Nephron (organoid): ENCODE results near the gene SLC22A31.

Experiments used
- H3K27ac Mint-ChIP-seq, 3 experiments: 2 replicates each; pipeline ENCODE4 v1.8.0; 2020; ENCODE audit warnings: mixed read lengths in 3 of 3, mild to moderate bottlenecking in 2 of 3, moderate library complexity in 1 of 3
- H3K27me3 Mint-ChIP-seq: 2 replicates; pipeline ENCODE4 v1.8.0; 2021; ENCODE audit warnings: low read depth, mild to moderate bottlenecking, moderate library complexity, mixed read lengths
- H3K36me3 Mint-ChIP-seq: 2 replicates; pipeline ENCODE4 v1.8.0; 2020; ENCODE audit warnings: low read depth, mixed read lengths
- H3K4me1 Mint-ChIP-seq: 2 replicates; pipeline ENCODE4 v1.8.0; 2020; ENCODE audit warnings: mixed read lengths
- H3K4me3 Mint-ChIP-seq, 3 experiments: 2 replicates each; pipeline ENCODE4 v1.8.0; 2020; ENCODE audit warnings: mild to moderate bottlenecking in 3 of 3, mixed read lengths in 3 of 3, moderate library complexity in 2 of 3
- H3K9me3 Mint-ChIP-seq: 2 replicates; pipeline ENCODE4 v1.8.0; 2020; ENCODE audit warnings: mixed read lengths
- TF ChIP-seq, protein P1 (sequence below), 3 experiments: fragments of 200-600 bp; sonication (generic); IDR thresholded peaks; one replicate each; pipeline ENCODE4 v1.5.0; 2021; ENCODE audit warnings: antibody characterized with exemption in 3 of 3; ENCODE audit not compliant: unreplicated experiment in 3 of 3

Gene SLC22A31

DNA sequence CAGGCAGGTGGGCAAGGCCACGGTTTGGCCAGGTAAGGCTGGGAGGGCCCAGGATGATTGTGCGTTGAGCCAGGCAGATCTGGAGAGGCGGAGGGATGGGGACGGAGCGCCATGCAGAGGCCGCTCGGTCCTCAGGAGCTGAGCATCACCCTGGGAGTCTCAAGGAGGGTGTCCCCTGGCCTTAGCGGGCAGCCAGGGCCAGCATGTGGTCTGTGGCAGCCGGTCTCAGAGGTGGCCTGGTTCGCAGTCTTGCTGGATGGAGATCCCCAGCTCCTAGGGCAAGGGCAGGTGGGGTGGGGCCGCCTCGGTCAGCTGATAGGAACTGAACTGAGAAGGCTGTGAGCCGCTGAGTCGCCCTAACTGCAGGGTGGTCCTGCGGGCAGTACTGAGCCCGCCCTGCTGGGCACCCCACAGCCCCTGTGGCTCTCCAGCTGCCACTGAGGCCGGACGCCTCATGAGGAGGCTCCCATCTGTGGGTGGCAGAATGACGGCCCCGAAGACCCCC, 40.4 kb downstream of the SLC22A31 start:
- H3K4me1 Mint-ChIP-seq = peaks cover 14% of the 10 kb centered on the region
- H3K27ac Mint-ChIP-seq = no peak overlapping the region
- no peaks in the 10 kb centered on the region for H3K36me3 Mint-ChIP-seq
- no peaks in the 10 kb centered on the region for H3K9me3 Mint-ChIP-seq
- peaks cover 10% of the 10 kb centered on the region for H3K27me3 Mint-ChIP-seq
- TF ChIP-seq, protein P1, sequence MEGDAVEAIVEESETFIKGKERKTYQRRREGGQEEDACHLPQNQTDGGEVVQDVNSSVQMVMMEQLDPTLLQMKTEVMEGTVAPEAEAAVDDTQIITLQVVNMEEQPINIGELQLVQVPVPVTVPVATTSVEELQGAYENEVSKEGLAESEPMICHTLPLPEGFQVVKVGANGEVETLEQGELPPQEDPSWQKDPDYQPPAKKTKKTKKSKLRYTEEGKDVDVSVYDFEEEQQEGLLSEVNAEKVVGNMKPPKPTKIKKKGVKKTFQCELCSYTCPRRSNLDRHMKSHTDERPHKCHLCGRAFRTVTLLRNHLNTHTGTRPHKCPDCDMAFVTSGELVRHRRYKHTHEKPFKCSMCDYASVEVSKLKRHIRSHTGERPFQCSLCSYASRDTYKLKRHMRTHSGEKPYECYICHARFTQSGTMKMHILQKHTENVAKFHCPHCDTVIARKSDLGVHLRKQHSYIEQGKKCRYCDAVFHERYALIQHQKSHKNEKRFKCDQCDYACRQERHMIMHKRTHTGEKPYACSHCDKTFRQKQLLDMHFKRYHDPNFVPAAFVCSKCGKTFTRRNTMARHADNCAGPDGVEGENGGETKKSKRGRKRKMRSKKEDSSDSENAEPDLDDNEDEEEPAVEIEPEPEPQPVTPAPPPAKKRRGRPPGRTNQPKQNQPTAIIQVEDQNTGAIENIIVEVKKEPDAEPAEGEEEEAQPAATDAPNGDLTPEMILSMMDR (IDR thresholded peaks at IDR 0.05; ENCODE audit: unreplicated experiment in 3 of 3) = no peak
- H3K4me3 Mint-ChIP-seq = no peak overlapping the region

DNA sequence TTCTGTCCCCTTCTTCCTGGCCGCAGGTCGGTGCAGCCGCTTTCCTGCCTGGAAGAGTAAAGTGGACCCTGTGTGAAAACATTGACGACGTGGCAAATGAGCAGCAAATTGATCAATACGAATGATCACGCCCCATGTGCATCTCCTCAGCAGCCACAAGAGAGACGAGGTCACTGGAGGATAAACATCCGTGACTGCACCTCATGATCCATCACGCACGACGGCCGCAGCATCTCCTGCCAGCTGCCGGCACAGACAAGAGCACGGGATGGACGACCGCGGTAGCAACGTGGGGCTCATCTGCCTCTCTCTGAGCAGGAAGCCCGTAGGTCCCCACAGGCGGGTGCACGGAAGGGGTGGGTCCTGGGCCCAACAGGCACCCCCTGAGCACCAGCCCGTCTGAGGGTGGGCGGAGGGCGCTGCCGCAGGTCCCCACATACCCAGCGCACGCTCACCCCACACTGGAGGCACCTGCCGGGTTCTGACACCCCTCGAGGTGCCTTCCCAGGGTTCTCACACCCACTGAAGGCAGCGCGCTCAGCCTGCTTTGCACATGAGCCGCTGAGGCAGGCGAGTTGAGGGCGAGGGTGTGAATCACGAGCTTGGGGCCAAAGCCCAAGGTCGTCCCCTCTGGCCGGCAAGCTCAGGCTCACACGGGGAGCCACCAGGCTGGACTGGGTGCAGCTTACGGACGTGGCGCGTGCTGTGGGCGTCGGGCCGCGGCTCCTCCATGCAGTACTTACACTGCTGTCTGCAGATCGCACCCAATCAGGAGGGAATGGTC, 41.1 kb downstream of the SLC22A31 start:
- Mint-ChIP-seq H3K27ac (no peak overlapping the region), H3K27me3 (peaks cover 10% of the 10 kb centered on the region), H3K36me3 (no peaks in the 10 kb centered on the region), H3K4me1 (peaks cover 10% of the 10 kb centered on the region), H3K4me3 (no peak overlapping the region), H3K9me3 (no peaks in the 10 kb centered on the region)
- TF ChIP-seq, protein P1 (IDR thresholded peaks at IDR 0.05; ENCODE audit: unreplicated experiment in 3 of 3) = no peak

DNA sequence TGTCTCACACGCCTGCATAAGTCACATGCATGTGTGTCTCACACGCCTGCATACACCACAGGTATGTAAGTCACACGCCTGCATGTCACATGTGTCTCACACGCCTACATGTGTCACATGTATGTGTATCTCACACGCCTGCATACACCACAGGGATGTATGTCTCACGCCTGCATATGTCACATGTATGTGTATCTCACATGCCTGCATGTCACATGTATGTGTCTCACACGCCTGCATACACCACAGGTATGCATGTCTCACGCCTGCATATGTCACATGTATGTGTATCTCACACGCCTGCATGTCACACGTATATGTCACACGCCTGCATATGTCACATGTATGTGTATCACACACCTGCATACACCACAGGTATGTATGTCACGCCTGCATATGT, 42.6 kb downstream of the SLC22A31 start:
- Mint-ChIP-seq H3K4me3 (no peak overlapping the region), H3K4me1 (peaks cover 8% of the 10 kb centered on the region), H3K36me3 (peaks cover under 1% of the 10 kb centered on the region), H3K27ac (no peak overlapping the region), H3K9me3 (no peaks in the 10 kb centered on the region), H3K27me3 (peaks cover 10% of the 10 kb centered on the region)
- TF ChIP-seq, protein P1 (IDR thresholded peaks at IDR 0.05; ENCODE audit: unreplicated experiment in 3 of 3) = no peak

DNA sequence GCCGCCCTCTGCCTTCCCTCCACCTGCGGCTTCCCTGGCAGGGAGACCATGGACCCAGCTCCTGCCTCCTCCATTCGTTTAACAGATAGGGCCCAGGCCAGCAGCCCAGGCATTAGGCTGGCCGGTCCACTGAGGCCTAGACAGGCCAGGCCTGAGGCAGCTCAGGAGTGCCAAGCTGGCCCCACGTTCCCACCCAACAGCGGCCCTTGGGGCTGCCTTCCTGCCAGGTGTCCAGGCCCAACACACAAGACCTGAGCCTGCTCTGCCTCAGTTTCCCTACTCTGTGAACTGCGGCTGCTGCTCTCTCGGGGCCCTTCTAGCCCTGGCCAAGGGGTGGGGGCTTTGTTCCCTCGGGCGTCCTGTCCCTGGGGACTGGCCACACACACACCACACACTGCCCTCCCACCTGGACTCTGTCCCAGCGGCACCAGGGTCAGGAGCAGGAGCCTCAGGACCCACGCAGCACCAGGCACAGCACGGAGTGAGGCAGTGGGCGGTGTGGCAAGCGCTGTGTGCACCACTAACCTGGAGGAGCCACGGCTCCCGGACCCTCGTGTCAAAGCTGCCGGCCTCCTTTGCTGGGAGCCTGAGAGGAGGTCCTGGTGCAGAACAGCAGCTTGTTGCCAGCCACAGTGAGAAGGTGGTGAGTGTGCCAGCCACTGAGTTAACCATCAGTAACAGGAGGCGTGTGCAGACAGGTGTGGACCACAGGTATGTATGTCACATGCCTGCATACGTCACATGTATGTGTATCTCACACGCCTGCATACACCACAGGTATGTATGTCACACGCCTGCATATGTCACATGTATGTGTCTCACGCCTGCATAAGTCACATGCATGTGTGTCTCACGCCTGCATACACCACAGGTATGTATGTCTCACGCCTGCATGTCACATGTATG, 43.3 kb downstream of the SLC22A31 start:
- no peak overlapping the region for H3K4me3 Mint-ChIP-seq
- no peaks in the 10 kb centered on the region for H3K9me3 Mint-ChIP-seq
- no peak overlapping the region for H3K27ac Mint-ChIP-seq
- TF ChIP-seq, protein P1 (IDR thresholded peaks at IDR 0.05; ENCODE audit: unreplicated experiment in 3 of 3) = no peak
- H3K27me3 Mint-ChIP-seq = peaks cover 4% of the 10 kb centered on the region
- peaks cover 8% of the 10 kb centered on the region for H3K4me1 Mint-ChIP-seq
- peaks cover 4% of the 10 kb centered on the region for H3K36me3 Mint-ChIP-seq

DNA sequence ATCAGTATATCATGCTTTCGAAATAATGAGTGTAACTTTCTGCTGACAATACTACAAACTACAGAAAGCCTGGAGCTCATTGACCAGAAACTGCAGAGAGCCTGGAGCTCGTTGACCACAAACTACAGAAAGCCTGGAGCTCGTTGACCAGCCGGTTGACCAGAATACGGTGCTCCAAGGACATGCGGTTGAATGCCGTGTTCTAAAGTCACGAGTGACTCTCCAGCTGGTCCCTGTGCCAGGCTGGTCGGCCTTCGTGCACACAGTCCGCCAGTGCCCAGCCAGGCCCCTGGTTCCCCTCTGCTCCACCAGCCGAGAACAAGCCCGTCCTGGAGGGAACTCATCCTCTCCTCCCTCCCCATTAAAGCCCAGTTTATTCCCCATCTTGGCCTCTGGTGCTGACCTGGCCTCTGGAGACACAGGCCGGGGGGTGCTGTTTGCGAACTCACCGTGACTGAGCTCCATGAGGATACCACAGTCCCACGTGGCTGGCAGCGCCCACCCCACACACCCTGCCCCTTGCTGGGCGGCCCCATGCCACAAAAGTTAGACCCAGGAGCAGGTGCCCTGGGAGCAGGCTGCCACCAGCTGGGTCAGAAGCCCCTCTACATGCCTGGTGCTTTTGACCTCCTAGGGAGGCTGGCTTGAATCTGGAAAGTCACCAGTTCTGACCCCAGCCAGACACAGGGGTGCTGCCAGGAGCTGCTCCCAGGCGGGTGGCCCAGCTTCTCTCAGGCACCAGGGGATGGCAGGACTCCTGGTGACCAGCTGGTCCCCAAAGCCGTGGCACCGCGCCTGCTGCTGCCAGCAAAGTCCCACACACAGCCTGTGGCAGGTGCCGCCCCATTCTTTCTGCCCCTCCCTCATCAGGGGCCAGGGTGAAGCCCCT, 44.2 kb downstream of the SLC22A31 start:
- Mint-ChIP-seq H3K27me3 (no peaks in the 10 kb centered on the region), H3K9me3 (no peaks in the 10 kb centered on the region), H3K27ac (no peak overlapping the region), H3K4me1 (peaks cover 8% of the 10 kb centered on the region), H3K36me3 (peaks cover 11% of the 10 kb centered on the region), H3K4me3 (no peak overlapping the region)
- TF ChIP-seq, protein P1 (IDR thresholded peaks at IDR 0.05; ENCODE audit: unreplicated experiment in 3 of 3) = no peak
